ENCODE data around the gene OR6S1. TPM values are rescaled to one million over a fixed set of nuclear protein-coding genes. Genes with fewer than 3 reads are reported as not detected.
A peak's percentile ranks its signal among the peaks of the same experiment; 100 is the strongest.

OR6S1 gene
- total RNA-seq, 1 donor from 2014 or later = not detected

- peaks cover 4% of the 10 kb centered on the region for H3K36me3 ChIP-seq
- ATAC-seq (no peak), DNase-seq (no peak)
- H3K27ac ChIP-seq = peak overlapping the region; percentile 100
- H3K9me3 ChIP-seq = no peaks in the 10 kb centered on the region
- no peaks in the 10 kb centered on the region for H3K27me3 ChIP-seq (ENCODE audit: low read depth)
- intact Hi-C loops (cut with DNase I) = no loop called here
- TF ChIP-seq, protein P1, sequence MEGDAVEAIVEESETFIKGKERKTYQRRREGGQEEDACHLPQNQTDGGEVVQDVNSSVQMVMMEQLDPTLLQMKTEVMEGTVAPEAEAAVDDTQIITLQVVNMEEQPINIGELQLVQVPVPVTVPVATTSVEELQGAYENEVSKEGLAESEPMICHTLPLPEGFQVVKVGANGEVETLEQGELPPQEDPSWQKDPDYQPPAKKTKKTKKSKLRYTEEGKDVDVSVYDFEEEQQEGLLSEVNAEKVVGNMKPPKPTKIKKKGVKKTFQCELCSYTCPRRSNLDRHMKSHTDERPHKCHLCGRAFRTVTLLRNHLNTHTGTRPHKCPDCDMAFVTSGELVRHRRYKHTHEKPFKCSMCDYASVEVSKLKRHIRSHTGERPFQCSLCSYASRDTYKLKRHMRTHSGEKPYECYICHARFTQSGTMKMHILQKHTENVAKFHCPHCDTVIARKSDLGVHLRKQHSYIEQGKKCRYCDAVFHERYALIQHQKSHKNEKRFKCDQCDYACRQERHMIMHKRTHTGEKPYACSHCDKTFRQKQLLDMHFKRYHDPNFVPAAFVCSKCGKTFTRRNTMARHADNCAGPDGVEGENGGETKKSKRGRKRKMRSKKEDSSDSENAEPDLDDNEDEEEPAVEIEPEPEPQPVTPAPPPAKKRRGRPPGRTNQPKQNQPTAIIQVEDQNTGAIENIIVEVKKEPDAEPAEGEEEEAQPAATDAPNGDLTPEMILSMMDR (IDR thresholded peaks at IDR 0.05) = no peak
- peaks cover 34% of the 10 kb centered on the region for H3K4me1 ChIP-seq
- H3K4me3 ChIP-seq = peak overlapping the region; percentile 81
These were observed 45.1 kb upstream of the OR6S1 start for GRCh38 chr14:20686386-20687143.

DNA sequence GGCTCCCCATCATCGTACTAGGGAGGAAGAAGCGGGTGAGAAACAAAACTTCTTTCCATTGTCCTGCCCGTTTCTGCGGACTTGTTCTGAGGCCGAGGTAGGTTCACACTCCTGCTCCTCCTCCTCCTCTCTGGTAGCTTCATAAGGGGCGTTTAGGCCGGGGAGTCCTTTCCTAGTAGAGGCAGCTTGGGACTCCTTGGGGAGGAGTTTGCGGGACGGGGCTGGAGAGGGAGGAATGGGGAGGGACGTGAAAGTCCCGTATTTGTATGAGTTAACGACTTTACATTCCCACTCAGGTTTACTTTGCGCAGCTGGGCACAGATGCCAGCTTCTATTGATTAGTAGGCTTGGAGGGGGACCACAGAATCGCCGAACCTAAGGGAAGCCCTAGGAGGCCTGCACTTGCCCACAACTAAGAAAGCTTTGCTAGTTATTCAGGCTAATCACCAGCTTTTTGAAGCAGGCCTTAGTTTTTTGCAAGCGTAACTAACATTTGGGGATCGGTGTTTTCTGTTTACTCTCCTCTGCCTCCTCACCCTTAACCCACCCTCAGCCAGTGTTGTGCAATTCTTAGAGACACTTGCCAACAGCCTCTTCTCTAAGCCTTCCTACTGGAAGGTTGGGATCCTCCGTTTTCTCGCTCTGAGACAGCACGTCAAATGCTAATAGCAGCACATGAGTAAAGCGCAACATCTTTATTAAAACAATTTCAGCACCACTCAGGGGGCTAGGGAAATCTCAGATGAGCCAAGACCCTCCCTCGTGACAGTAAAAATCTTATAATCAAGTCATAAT is 43.4 kb upstream of the OR6S1 start:
- H3K27me3 ChIP-seq (ENCODE audit: low read depth) = no peaks in the 10 kb centered on the region
- ATAC-seq (no peak), DNase-seq (no peak)
- H3K4me1 ChIP-seq = peaks cover 45% of the 10 kb centered on the region
- intact Hi-C loops (cut with DNase I) = no loop called here
- H3K36me3 ChIP-seq = peaks cover 4% of the 10 kb centered on the region
- no peaks in the 10 kb centered on the region for H3K9me3 ChIP-seq
- TF ChIP-seq, protein P1 (IDR thresholded peaks at IDR 0.05) = no peak
- H3K27ac ChIP-seq = peak overlapping the region; percentile 100
- H3K4me3 ChIP-seq = peak overlapping the region; percentile 81

- peak; percentile 71 to 79 for ATAC-seq
- peak; percentile 93 for DNase-seq
- TF ChIP-seq, protein P1 (IDR thresholded peaks at IDR 0.05) = no peak
- no peaks in the 10 kb centered on the region for H3K9me3 ChIP-seq
- peak within 1 kb of the TSS; percentile 100 for H3K27ac ChIP-seq
- H3K36me3 ChIP-seq = peaks cover 4% of the 10 kb centered on the region
- intact Hi-C loops (cut with DNase I) = no loop called here
- H3K4me3 ChIP-seq = peak within 1 kb of the TSS; percentile 81
- H3K4me1 ChIP-seq = peaks cover 49% of the 10 kb centered on the region
- no peaks in the 10 kb centered on the region for H3K27me3 ChIP-seq (ENCODE audit: low read depth)
These were observed 42.6 kb upstream of the OR6S1 start, which contains the start of gene RNASE4 for GRCh38 chr14:20683891-20684661. Gene RNASE4 (plus strand): TSS chr14:20684560. CDS start chr14:20699372, 14,812 bp downstream.

- TF ChIP-seq, protein P1 (IDR thresholded peaks at IDR 0.05) = no peak
- no peaks in the 10 kb centered on the region for H3K9me3 ChIP-seq
- intact Hi-C loops (cut with DNase I) = no loop called here
- peak overlapping the region; percentile 81 for H3K4me3 ChIP-seq
- DNase-seq (peak; percentile 75), ATAC-seq (peak; percentile 74 to 75)
- H3K4me1 ChIP-seq = peaks cover 49% of the 10 kb centered on the region
- H3K27me3 ChIP-seq (ENCODE audit: low read depth) = no peaks in the 10 kb centered on the region
- H3K36me3 ChIP-seq = peaks cover 2% of the 10 kb centered on the region
- H3K27ac ChIP-seq = peak overlapping the region; percentile 100
These were observed 41.8 kb upstream of the OR6S1 start for GRCh38 chr14:20683125-20683890.

All from lower lobe of right lung (tissue), 2 donors.